Neural progenitor cell (in vitro differentiated cells): ENCODE data around the gene CDK12. TPM values are rescaled to one million over a fixed set of nuclear protein-coding genes. Genes with fewer than 3 reads are reported as not detected.

Source experiments
- DNase-seq: peaks from one replicate; pipeline ENCODE4 v3.0.0-alpha.2; 2016; ENCODE audit warnings: low spot score
- H2AFZ ChIP-seq: fragments of 200-600 bp; sonication (generic); replicated peaks from 2 replicates; pipeline ENCODE4 v1.6.1; 2016; ENCODE audit warnings: antibody characterized with exemption
- H3F3A ChIP-seq: fragments of 200-600 bp; sonication (generic); 2 replicates; pipeline ENCODE4 v1.6.1; 2016; ENCODE audit warnings: antibody characterized with exemption, low read depth
- H3K27ac ChIP-seq: fragments of 200-600 bp; sonication (generic); 2 replicates; pipeline ENCODE4 v1.5.1; 2016; ENCODE audit warnings: mild to moderate bottlenecking
- H3K27me3 ChIP-seq: fragments of 200-600 bp; sonication (generic); 2 replicates; pipeline ENCODE4 v1.6.1; 2016; ENCODE audit warnings: mild to moderate bottlenecking, moderate library complexity
- H3K36me3 ChIP-seq: fragments of 200-600 bp; sonication (generic); 2 replicates; pipeline ENCODE4 v1.5.1; 2016
- H3K4me1 ChIP-seq: fragments of 200-600 bp; sonication (generic); 2 replicates; pipeline ENCODE4 v1.6.1; 2016; ENCODE audit warnings: mixed run types
- H3K4me2 ChIP-seq: fragments of 200-600 bp; sonication (generic); 2 replicates; pipeline ENCODE4 v1.6.1; 2016
- H3K4me3 ChIP-seq: fragments of 200-600 bp; sonication (generic); 2 replicates; pipeline ENCODE4 v1.5.1; 2016
- H3K79me2 ChIP-seq: fragments of 200-600 bp; sonication (generic); 2 replicates; pipeline ENCODE4 v1.6.1; 2016; ENCODE audit warnings: low read depth
- H3K9ac ChIP-seq: fragments of 200-600 bp; sonication (generic); 2 replicates; pipeline ENCODE4 v1.6.1; 2016
- H3K9me3 ChIP-seq: fragments of 200-600 bp; sonication (generic); 2 replicates; pipeline ENCODE4 v1.5.1; 2016; ENCODE audit warnings: low read depth
- H4K20me1 ChIP-seq: fragments of 200-600 bp; sonication (generic); 2 replicates; pipeline ENCODE4 v1.6.1; 2016; ENCODE audit warnings: low read depth
- H3K27ac Mint-ChIP-seq: 3 replicates; pipeline ENCODE4 v1.8.0; 2021; ENCODE audit warnings: mixed read lengths
- H3K27me3 Mint-ChIP-seq: 2 replicates; pipeline ENCODE4 v1.8.0; 2022; ENCODE audit warnings: low read depth, mild to moderate bottlenecking, inconsistent platforms, moderate library complexity, mixed read lengths; ENCODE audit not compliant: insufficient read depth
- H3K36me3 Mint-ChIP-seq: 3 replicates; pipeline ENCODE4 v1.8.0; 2021; ENCODE audit warnings: mixed read lengths
- H3K4me1 Mint-ChIP-seq: 3 replicates; pipeline ENCODE4 v1.8.0; 2021; ENCODE audit warnings: mixed read lengths
- H3K4me3 Mint-ChIP-seq: 3 replicates; pipeline ENCODE4 v1.8.0; 2021; ENCODE audit warnings: mild to moderate bottlenecking, moderate library complexity, mixed read lengths
- H3K9me3 Mint-ChIP-seq: 3 replicates; pipeline ENCODE4 v1.8.0; 2020; ENCODE audit warnings: mixed read lengths
- CTCF ChIP-seq: fragments of 200-600 bp; sonication (generic); IDR thresholded peaks from 2 replicates; pipeline ENCODE4 v1.5.1; 2017; ENCODE audit warnings: antibody characterized with exemption, mild to moderate bottlenecking
- EZH2 ChIP-seq: fragments of 200-600 bp; sonication (generic); IDR thresholded peaks from 2 replicates; pipeline ENCODE4 v1.6.1; 2017; ENCODE audit warnings: antibody characterized with exemption, mild to moderate bottlenecking, moderate library complexity
- EZH2phosphoT487 ChIP-seq: fragments of 200-600 bp; sonication (generic); IDR thresholded peaks from 2 replicates; pipeline ENCODE4 v1.6.1; 2017; ENCODE audit warnings: antibody characterized with exemption
- total RNA-seq: library from RNA; depleted of rRNA; stranded (reverse); fragments of >200 nt; gene quantifications from 2 replicates; pipeline ENCODE4 v1.2.3, GENCODE V29; 2015; ENCODE audit warnings: low replicate concordance

The CDK12 gene
- total RNA-seq, 1 donor from 2014 or later, result 44.1 TPM

- Histone ChIP-seq H3K9ac (no peak overlapping the region), H3K27me3 (peaks cover 20% of the 10 kb centered on the region), H3K9me3 (no peaks in the 10 kb centered on the region), H3K4me2 (peak overlapping the region; percentile 68), H3K4me3 (peak overlapping the region; percentile 22), H3K36me3 (no peaks in the 10 kb centered on the region), H3K4me1 (peaks cover 25% of the 10 kb centered on the region), H3F3A (peaks cover 27% of the 10 kb centered on the region), H4K20me1 (peaks cover 3% of the 10 kb centered on the region), H3K27ac (no peak overlapping the region), H2AFZ (no peak overlapping the region), H3K79me2 (no peaks in the 10 kb centered on the region)
- no peaks in the 10 kb centered on the region for H3K9me3 Mint-ChIP-seq
- H3K27ac Mint-ChIP-seq, result peak overlapping the region; percentile 16
- peak overlapping the region; percentile 69 for H3K4me3 Mint-ChIP-seq
- H3K27me3 Mint-ChIP-seq, result peaks cover 19% of the 10 kb centered on the region
- peaks cover 30% of the 10 kb centered on the region for H3K4me1 Mint-ChIP-seq
- DNase-seq, result peak; percentile 91
- TF ChIP-seq EZH2phosphoT487, result no peak
- TF ChIP-seq CTCF, result no peak
- no peak for TF ChIP-seq EZH2
- H3K36me3 Mint-ChIP-seq, result no peaks in the 10 kb centered on the region
These were observed 118.2 kb downstream of the CDK12 start for GRCh38 chr17:39579318-39580081.

- peaks cover 3% of the 10 kb centered on the region for H4K20me1 ChIP-seq
- H3K27ac ChIP-seq, result no peak overlapping the region
- Mint-ChIP-seq H3K36me3 (no peaks in the 10 kb centered on the region), H3K9me3 (no peaks in the 10 kb centered on the region), H3K4me3 (peak overlapping the region; percentile 69), H3K27me3 (peaks cover 22% of the 10 kb centered on the region), H3K27ac (no peak overlapping the region), H3K4me1 (peaks cover 25% of the 10 kb centered on the region)
- H3K9me3 ChIP-seq, result no peaks in the 10 kb centered on the region
- no peaks in the 10 kb centered on the region for H3K79me2 ChIP-seq
- peaks cover 22% of the 10 kb centered on the region for H3F3A ChIP-seq
- no peak for DNase-seq
- H3K4me3 ChIP-seq, result peak overlapping the region; percentile 22
- H3K27me3 ChIP-seq, result peaks cover 16% of the 10 kb centered on the region
- TF ChIP-seq CTCF, result no peak
- no peak for TF ChIP-seq EZH2
- TF ChIP-seq EZH2phosphoT487, result no peak
- H3K9ac ChIP-seq, result no peak overlapping the region
- peaks cover 25% of the 10 kb centered on the region for H3K4me1 ChIP-seq
- H3K36me3 ChIP-seq, result no peaks in the 10 kb centered on the region
- H3K4me2 ChIP-seq, result peak overlapping the region; percentile 68
- H2AFZ ChIP-seq, result no peak overlapping the region
These were observed 118.8 kb downstream of the CDK12 start for GRCh38 chr17:39580082-39580468.

GRCh38 chr17:39581071-39581758 is 119.9 kb downstream of the CDK12 start:
- TF ChIP-seq EZH2phosphoT487, result no peak
- Histone ChIP-seq H3K9ac (no peak overlapping the region), H3K9me3 (no peaks in the 10 kb centered on the region), H3K4me2 (no peak overlapping the region), H3K4me3 (no peak overlapping the region), H3K79me2 (no peaks in the 10 kb centered on the region), H3F3A (peaks cover 21% of the 10 kb centered on the region), H3K36me3 (no peaks in the 10 kb centered on the region), H4K20me1 (peaks cover 3% of the 10 kb centered on the region), H3K4me1 (peaks cover 25% of the 10 kb centered on the region), H3K27me3 (peaks cover 4% of the 10 kb centered on the region), H3K27ac (no peak overlapping the region), H2AFZ (no peak overlapping the region)
- Mint-ChIP-seq H3K27ac (no peak overlapping the region), H3K4me1 (peaks cover 24% of the 10 kb centered on the region), H3K9me3 (no peaks in the 10 kb centered on the region), H3K27me3 (peaks cover 22% of the 10 kb centered on the region), H3K36me3 (no peaks in the 10 kb centered on the region), H3K4me3 (no peak overlapping the region)
- DNase-seq, result no peak

GRCh38 chr17:39581759-39582085 is 120.4 kb downstream of the CDK12 start:
- peaks cover 20% of the 10 kb centered on the region for H3K4me1 Mint-ChIP-seq
- Histone ChIP-seq H4K20me1 (peaks cover 3% of the 10 kb centered on the region), H2AFZ (no peak overlapping the region), H3K9ac (no peak overlapping the region), H3K4me1 (peaks cover 25% of the 10 kb centered on the region), H3K9me3 (no peaks in the 10 kb centered on the region), H3K79me2 (no peaks in the 10 kb centered on the region), H3F3A (peaks cover 21% of the 10 kb centered on the region), H3K27ac (no peak overlapping the region), H3K36me3 (no peaks in the 10 kb centered on the region), H3K27me3 (no peaks in the 10 kb centered on the region), H3K4me2 (no peak overlapping the region), H3K4me3 (no peak overlapping the region)
- no peak overlapping the region for H3K4me3 Mint-ChIP-seq
- no peak for DNase-seq
- no peaks in the 10 kb centered on the region for H3K36me3 Mint-ChIP-seq
- TF ChIP-seq EZH2phosphoT487, result no peak
- TF ChIP-seq EZH2, result no peak
- no peak for TF ChIP-seq CTCF
- no peak overlapping the region for H3K27ac Mint-ChIP-seq
- no peaks in the 10 kb centered on the region for H3K9me3 Mint-ChIP-seq
- peaks cover 19% of the 10 kb centered on the region for H3K27me3 Mint-ChIP-seq
